Glutamatergic neuron (in vitro differentiated cells): ENCODE results near the gene TMEM100. TPM values are rescaled to one million over a fixed set of nuclear protein-coding genes. Genes with fewer than 3 reads are reported as not detected.

ENCODE experiments used
- DNase-seq: peaks from one replicate; pipeline ENCODE4 v3.0.0; 2022
- H3K27ac Mint-ChIP-seq: one replicate; pipeline ENCODE4 v1.8.0; 2020; ENCODE audit warnings: mild to moderate bottlenecking, mixed read lengths, inconsistent platforms; ENCODE audit not compliant: unreplicated experiment
- H3K27me3 Mint-ChIP-seq: one replicate; pipeline ENCODE4 v1.8.0; 2020; ENCODE audit warnings: mild to moderate bottlenecking, moderate library complexity, mixed read lengths, inconsistent platforms; ENCODE audit not compliant: unreplicated experiment
- H3K36me3 Mint-ChIP-seq: one replicate; pipeline ENCODE4 v1.8.0; 2020; ENCODE audit warnings: mild to moderate bottlenecking, mixed read lengths, inconsistent platforms; ENCODE audit not compliant: unreplicated experiment
- H3K4me1 Mint-ChIP-seq: one replicate; pipeline ENCODE4 v1.8.0; 2020; ENCODE audit warnings: mild to moderate bottlenecking, low read depth, mixed read lengths, inconsistent platforms; ENCODE audit not compliant: unreplicated experiment
- H3K4me3 Mint-ChIP-seq: one replicate; pipeline ENCODE4 v1.8.0; 2020; ENCODE audit warnings: mild to moderate bottlenecking, mixed read lengths, inconsistent platforms; ENCODE audit not compliant: unreplicated experiment
- H3K9me3 Mint-ChIP-seq: one replicate; pipeline ENCODE4 v1.8.0; 2020; ENCODE audit warnings: mild to moderate bottlenecking, moderate library complexity, mixed read lengths, inconsistent platforms; ENCODE audit not compliant: unreplicated experiment
- CTCF ChIP-seq: fragments of 200-600 bp; sonication (generic); IDR thresholded peaks from one replicate; pipeline ENCODE4 v1.5.0; 2021; ENCODE audit not compliant: partially characterized antibody, unreplicated experiment
- total RNA-seq: library from RNA; stranded (reverse); fragmentation: NEBNext Ultra II Directional; extraction: Animal tissue kit (Norgen Biotek cat#: 25700); gene quantifications from one replicate; pipeline ENCODE4 v1.2.1, GENCODE V29; 2021; ENCODE audit not compliant: unreplicated experiment

The TMEM100 gene
- total RNA-seq, 1 donor from 2014 or later: 1.4 TPM

- H3K27ac Mint-ChIP-seq: no peak overlapping the region
- H3K4me3 Mint-ChIP-seq: no peak overlapping the region
- TF ChIP-seq CTCF: no peak
- no peaks in the 10 kb centered on the region for H3K27me3 Mint-ChIP-seq
- no peak for DNase-seq
- H3K4me1 Mint-ChIP-seq: no peaks in the 10 kb centered on the region
- no peaks in the 10 kb centered on the region for H3K36me3 Mint-ChIP-seq
- peaks cover 1% of the 10 kb centered on the region for H3K9me3 Mint-ChIP-seq
Measured at GRCh38 chr17:55760643-55761355, 38.1 kb upstream of the TMEM100 start.

GRCh38 chr17:55758171-55758570, 35.5 kb upstream of the TMEM100 start:
- no peak for TF ChIP-seq CTCF
- no peak overlapping the region for H3K27ac Mint-ChIP-seq

GRCh38 chr17:55757659-55758058, 35.0 kb upstream of the TMEM100 start:
- Mint-ChIP-seq H3K27me3 (peaks cover 4% of the 10 kb centered on the region), H3K4me3 (no peak overlapping the region), H3K9me3 (peaks cover 1% of the 10 kb centered on the region), H3K4me1 (peaks cover 2% of the 10 kb centered on the region), H3K36me3 (no peaks in the 10 kb centered on the region), H3K27ac (peak overlapping the region; percentile 40)
- no peak for TF ChIP-seq CTCF
- no peak for DNase-seq

More at GRCh38 chr17:55758171-55758570, 35.5 kb upstream of the TMEM100 start:
- no peak overlapping the region for H3K4me3 Mint-ChIP-seq
- H3K27me3 Mint-ChIP-seq: peaks cover 4% of the 10 kb centered on the region
- no peaks in the 10 kb centered on the region for H3K36me3 Mint-ChIP-seq
- H3K4me1 Mint-ChIP-seq: no peaks in the 10 kb centered on the region
- H3K9me3 Mint-ChIP-seq: peaks cover 1% of the 10 kb centered on the region
- DNase-seq: no peak

- H3K27ac Mint-ChIP-seq: no peak overlapping the region
- no peaks in the 10 kb centered on the region for H3K36me3 Mint-ChIP-seq
- peaks cover 4% of the 10 kb centered on the region for H3K27me3 Mint-ChIP-seq
- TF ChIP-seq CTCF: no peak
- H3K4me3 Mint-ChIP-seq: no peak overlapping the region
- peaks cover 7% of the 10 kb centered on the region for H3K4me1 Mint-ChIP-seq
- no peak for DNase-seq
- H3K9me3 Mint-ChIP-seq: peaks cover 1% of the 10 kb centered on the region
Measured at GRCh38 chr17:55756689-55757088, 34.0 kb upstream of the TMEM100 start.

- peaks cover 8% of the 10 kb centered on the region for H3K27me3 Mint-ChIP-seq
- no peak for TF ChIP-seq CTCF
- no peak for DNase-seq
- peak overlapping the region; percentile 75 for H3K27ac Mint-ChIP-seq
- H3K4me1 Mint-ChIP-seq: peaks cover 8% of the 10 kb centered on the region
- H3K4me3 Mint-ChIP-seq: peak overlapping the region; percentile 91
- no peaks in the 10 kb centered on the region for H3K36me3 Mint-ChIP-seq
- H3K9me3 Mint-ChIP-seq: peaks cover 1% of the 10 kb centered on the region
Measured at GRCh38 chr17:55751720-55752250, 29.1 kb upstream of the TMEM100 start.
